Measurements from ENCODE around the gene ADM.

GRCh38 chr11:10293423-10294289 lies 11.2 kb upstream of the ADM start, which contains the start of gene SBF2:
- TF ChIP-seq CTCF (IDR thresholded peaks at IDR 0.05 in 4 of 5, conservative IDR thresholded peaks at IDR 0.05 in 1 of 5) (peak in 1 of 5 experiments; percentile 13), POLR2A (IDR thresholded peaks at IDR 0.05) (peak; percentile 70 to 82)
